KOPT-K1 (cell line): ENCODE data around the gene IER5.

Source experiments
- H3K27ac ChIP-seq: fragments of 200-600 bp; sonication (generic); 2 replicates; pipeline ENCODE4 v1.5.1; 2016; ENCODE audit warnings: antibody characterized with exemption, mild to moderate bottlenecking, low read depth, low read length; ENCODE audit not compliant: poor library complexity, severe bottlenecking
- H3K36me3 ChIP-seq: fragments of 200-600 bp; sonication (generic); 2 replicates; pipeline ENCODE4 v1.5.1; 2017; ENCODE audit warnings: antibody characterized with exemption, mild to moderate bottlenecking, low read length, moderate library complexity; ENCODE audit not compliant: insufficient read depth
- H3K9me3 ChIP-seq: fragments of 200-600 bp; sonication (generic); 2 replicates; pipeline ENCODE4 v1.5.1; 2017; ENCODE audit warnings: antibody characterized with exemption, low read length, mild to moderate bottlenecking; ENCODE audit not compliant: insufficient read depth, poor library complexity, severe bottlenecking

IER5 gene

GRCh38 chr1:181062836-181063428 lies 25.6 kb upstream of the IER5 start:
- Histone ChIP-seq H3K9me3 (peaks cover 8% of the 10 kb centered on the region), H3K27ac (peak overlapping the region; percentile 46)

DNA sequence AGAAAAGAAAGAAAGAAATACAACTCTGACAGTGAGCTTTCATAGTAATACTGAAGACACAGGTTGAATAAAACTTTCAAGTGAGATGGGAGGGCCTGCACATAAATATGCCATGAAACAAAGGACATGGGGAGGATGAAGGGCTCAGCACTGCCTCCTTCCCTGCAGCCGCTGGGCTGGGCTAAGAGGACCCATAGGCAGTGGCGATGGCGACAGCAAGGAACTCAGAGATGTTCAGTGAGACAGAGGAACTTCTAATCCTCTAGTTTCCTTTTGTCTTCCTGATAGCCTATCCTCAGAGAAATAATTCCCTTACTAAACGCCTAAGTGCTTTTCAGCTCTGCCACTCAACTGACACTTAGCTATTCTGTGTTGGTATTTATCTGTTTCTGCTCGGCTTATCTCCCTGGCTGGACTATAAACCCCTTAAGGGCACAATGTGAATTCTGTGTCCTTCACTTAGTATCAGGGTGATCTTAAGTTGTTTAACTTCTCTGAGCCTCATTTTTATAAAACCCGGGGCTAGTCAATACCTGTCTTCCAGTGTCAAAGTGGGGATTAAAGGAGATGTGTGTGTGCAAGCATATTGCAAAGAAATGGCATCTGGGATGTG lies 24.4 kb upstream of the IER5 start:
- H3K27ac ChIP-seq, result no peak overlapping the region
- H3K9me3 ChIP-seq, result peaks cover 8% of the 10 kb centered on the region
- H3K36me3 ChIP-seq, result no peaks in the 10 kb centered on the region

More at GRCh38 chr1:181062836-181063428, 25.6 kb upstream of the IER5 start:
- H3K36me3 ChIP-seq, result no peaks in the 10 kb centered on the region

DNA sequence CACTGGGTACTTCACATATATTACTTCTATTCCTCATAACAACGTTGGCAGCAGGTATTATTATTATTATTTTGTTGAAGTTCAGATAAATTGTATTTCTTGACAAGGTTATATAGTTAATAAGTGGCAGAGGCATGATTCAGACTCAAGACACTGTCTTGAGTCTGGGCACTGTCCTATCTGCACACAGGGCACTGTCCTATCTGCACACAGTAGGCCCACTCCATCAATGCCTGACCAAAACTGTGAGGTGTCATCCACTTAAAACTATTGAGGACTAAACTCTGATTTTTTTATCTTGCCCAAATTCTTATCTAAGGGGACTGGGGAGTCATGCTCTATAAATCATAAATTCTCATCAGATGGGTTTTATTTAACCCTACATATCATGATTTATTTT lies 23.8 kb upstream of the IER5 start:
- Histone ChIP-seq H3K36me3 (no peaks in the 10 kb centered on the region), H3K9me3 (peaks cover 4% of the 10 kb centered on the region), H3K27ac (no peak overlapping the region)

DNA sequence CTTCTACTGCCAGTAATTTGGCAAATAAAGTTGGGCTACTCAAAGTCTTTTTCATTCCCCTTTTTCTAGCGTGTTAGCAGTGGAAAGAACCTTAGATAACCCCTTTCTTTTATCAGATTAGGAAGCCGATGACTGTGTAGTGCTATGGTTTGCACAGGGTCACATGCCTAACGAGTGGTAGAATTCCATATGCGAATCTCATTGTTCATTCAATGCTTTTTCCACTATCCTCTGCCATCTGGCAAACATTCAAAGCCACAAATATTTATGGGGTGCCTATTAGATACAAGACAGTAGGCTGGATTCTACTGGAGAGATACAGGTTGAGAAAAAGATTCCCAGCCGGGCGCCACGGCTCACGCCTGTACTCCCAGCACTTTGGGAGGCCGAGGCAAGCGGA lies 14.9 kb upstream of the IER5 start:
- Histone ChIP-seq H3K27ac (no peak overlapping the region), H3K36me3 (no peaks in the 10 kb centered on the region), H3K9me3 (no peaks in the 10 kb centered on the region)

DNA sequence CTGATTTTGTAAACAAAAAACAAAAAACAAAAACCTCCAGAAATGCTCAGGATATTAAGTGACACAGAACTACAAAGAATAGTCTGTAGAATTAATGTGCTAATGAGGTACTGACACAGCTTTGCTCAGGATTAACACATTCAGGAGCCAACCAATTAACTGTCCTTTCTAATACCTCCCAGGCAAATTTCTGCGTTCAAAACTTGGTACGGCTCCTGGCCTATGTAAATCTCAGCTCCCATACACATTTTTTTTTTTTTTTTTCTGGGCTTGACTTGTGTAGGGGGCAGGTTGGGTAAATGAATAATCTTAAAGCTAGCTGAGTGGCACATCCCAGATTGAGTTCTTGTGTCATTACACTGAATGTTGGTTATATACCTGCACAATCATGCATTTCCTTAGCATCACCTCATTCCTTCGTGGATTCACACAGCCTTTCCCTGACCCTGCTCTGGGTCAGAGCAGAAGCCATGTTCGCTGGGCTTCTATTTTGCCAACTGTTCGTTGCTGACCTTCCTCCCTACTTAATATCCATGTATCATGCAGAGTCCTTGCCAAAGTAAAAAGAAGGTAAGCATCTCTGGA lies 12.6 kb upstream of the IER5 start:
- no peak overlapping the region for H3K27ac ChIP-seq
- no peaks in the 10 kb centered on the region for H3K36me3 ChIP-seq
- H3K9me3 ChIP-seq, result no peaks in the 10 kb centered on the region

DNA sequence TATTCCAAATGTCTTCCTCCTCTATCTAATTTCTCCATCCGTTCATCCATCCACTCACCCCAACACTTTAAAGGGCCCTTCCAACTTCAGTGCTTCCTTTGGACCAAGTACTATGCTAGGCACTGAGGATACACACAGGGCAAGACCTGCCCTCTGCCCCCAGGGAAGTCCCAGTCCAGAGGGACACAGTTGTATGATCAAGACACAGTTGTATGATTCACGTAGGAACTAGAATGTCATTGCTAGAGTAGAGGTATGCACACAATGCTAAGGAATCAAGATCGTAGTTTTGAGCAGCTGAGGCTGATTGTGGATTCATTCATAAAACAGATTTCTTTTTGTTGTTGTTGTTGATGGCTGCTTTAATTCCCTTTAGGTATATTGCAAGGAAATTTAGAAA lies 11.6 kb upstream of the IER5 start:
- Histone ChIP-seq H3K27ac (no peak overlapping the region), H3K36me3 (no peaks in the 10 kb centered on the region), H3K9me3 (no peaks in the 10 kb centered on the region)

DNA sequence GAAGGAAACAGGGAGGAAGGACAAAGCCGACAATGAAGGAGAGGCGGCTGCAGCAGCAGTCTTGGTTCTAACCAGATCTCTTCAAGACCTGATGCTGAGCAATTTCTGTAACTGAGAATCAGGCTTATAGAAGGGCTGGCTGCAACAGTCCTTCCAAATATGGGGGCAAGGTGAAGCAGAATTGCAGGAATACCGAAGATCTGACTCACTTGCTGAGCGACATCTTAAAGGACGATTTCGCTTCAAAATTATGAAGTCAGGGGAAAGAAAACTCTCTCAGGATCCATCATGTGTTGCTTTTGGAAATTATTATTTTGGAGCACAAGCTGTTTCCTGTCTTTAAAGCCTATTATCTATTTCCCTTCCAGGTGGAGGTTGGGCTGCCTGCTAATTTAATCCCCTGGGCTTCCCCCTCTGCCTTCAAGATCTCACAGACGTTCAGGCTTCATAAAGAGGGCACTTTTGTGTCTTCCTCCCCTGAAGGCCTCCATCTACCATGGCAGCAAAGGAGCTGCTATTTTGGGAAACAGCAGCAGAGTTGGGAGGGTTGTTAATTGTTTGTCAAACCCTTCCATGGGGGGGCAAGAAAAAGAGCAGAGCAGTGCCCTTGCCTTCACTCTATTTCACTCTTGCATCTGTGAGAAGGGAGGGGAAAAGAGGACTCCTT lies 10.8 kb upstream of the IER5 start:
- no peak overlapping the region for H3K27ac ChIP-seq
- no peaks in the 10 kb centered on the region for H3K36me3 ChIP-seq

GRCh38 chr1:181079382-181079781 lies 9.1 kb upstream of the IER5 start:
- Histone ChIP-seq H3K9me3 (no peaks in the 10 kb centered on the region), H3K27ac (no peak overlapping the region), H3K36me3 (no peaks in the 10 kb centered on the region)

More for the DNA sequence above, 10.8 kb upstream of the IER5 start:
- H3K9me3 ChIP-seq, result no peaks in the 10 kb centered on the region

DNA sequence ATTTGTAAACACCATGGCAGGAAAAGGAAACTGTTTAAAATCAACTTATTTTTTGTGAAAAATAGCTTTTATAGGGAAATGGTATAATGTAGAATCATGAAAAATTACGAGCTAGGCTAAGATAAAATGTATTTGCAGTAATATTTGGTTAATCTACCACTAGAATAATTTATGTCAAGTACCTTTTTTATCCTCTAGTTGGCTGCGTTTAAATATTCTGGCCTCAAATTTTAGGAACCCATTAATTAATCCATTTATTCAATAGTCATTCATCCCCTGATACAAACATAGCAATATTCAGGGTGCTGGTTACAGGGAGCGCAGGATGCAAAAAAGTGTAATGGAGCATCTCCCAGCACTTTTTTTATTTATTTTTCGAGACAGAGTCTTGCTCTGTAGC lies 8.6 kb upstream of the IER5 start:
- no peaks in the 10 kb centered on the region for H3K36me3 ChIP-seq
- H3K27ac ChIP-seq, result no peak overlapping the region
- H3K9me3 ChIP-seq, result no peaks in the 10 kb centered on the region

- no peaks in the 10 kb centered on the region for H3K9me3 ChIP-seq
- H3K27ac ChIP-seq, result no peak overlapping the region
- no peaks in the 10 kb centered on the region for H3K36me3 ChIP-seq
These were observed 7.9 kb upstream of the IER5 start for GRCh38 chr1:181080556-181080955.

DNA sequence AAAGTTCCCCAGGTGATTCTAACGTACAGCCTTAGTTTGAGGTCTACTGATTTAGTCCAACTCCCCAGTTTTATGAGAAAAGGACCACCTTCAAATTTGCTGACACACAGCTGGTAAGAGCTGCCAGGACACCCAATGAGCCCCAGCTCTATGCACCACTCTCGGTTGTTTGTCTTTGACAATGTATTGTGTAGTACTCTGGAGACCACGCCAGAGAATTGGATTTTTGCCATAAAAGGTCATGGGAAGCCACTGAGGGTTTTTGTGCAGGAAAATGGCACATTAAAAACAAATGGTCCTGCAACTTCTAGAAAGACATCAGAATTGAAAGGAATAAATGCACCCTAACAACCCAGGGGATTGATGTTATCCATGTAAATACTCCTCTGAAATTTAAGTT lies 7.1 kb upstream of the IER5 start:
- H3K36me3 ChIP-seq, result no peaks in the 10 kb centered on the region
- no peak overlapping the region for H3K27ac ChIP-seq
- no peaks in the 10 kb centered on the region for H3K9me3 ChIP-seq

DNA sequence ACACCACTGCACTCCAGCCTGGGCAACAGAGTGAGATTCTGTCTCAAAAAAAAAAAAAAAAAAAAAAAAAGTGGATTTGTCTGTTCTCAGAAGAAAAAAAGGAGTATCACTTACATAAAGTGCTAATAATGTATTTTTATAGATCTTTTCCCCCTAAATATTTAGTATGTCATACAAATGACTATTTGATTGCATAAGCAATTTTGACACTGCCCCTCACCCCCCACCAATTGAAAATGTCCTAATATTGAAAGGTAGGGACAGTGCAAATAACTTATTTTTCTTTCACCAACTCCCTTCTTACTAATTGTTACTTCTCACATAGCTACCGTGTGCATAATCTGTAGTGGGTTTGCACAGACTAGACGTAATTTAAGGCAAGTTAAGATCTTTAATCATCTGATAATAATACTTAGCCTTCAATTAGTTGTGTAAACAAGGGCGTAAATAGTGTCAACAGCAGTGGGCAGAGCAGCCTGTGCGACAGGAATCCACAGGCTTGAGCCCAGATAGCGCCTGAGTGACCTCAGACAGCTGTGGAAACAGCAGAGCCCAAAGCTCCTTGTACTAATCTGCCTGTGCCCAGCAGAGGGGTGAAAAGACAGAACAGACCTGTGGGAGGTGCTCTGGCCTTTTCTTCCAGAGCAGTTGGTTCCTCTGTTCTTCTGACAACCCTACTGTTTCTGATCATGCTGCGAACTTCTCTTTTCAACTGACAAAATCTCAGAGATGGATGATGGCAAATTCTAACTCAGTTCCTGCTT lies 4.5 kb upstream of the IER5 start:
- Histone ChIP-seq H3K9me3 (no peaks in the 10 kb centered on the region), H3K27ac (no peak overlapping the region), H3K36me3 (no peaks in the 10 kb centered on the region)

DNA sequence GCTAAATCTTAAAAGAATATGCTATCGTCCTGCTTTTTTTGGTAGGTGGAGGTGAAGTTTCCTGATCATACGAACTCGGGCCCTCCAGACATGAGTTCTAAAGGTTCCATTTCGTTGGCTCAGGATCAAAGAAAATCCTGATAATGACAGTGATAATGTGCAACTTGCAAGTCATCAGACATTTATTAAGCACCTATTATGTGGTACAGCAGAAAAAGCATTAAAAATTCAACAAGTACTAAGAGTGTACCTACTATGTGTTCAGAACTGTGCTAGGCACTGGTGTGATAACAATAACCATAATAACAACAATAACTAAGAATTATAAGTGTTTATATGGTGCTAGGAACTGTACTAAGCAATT lies 3.9 kb upstream of the IER5 start:
- Histone ChIP-seq H3K9me3 (no peaks in the 10 kb centered on the region), H3K27ac (no peak overlapping the region), H3K36me3 (no peaks in the 10 kb centered on the region)

- no peak overlapping the region for H3K27ac ChIP-seq
- no peaks in the 10 kb centered on the region for H3K9me3 ChIP-seq
These were observed 2.4 kb upstream of the IER5 start for GRCh38 chr1:181086091-181086490.

DNA sequence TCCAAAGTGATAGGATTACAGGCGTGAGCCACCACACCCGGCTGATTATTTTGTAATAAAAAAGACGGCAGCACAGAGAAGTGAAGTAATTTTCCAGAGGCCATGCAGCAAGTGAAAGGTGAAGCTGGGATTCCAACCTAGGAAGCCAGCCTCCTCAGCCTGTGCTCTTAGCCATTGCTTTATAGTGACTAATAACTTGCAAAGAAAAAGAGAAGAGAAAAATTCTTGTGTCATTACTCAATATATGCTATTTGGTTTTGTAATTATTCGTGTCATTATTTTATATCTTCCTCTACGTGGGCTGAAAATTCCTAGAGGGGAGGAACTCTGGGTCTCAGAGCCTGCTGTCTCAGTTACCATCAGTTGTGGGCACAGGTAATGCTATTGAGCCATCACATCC lies 1.6 kb upstream of the IER5 start:
- Histone ChIP-seq H3K36me3 (peaks cover 11% of the 10 kb centered on the region), H3K27ac (no peak overlapping the region), H3K9me3 (no peaks in the 10 kb centered on the region)

More at GRCh38 chr1:181086091-181086490, 2.4 kb upstream of the IER5 start:
- H3K36me3 ChIP-seq, result peaks cover 3% of the 10 kb centered on the region
